Endothelial cell of umbilical vein (primary cell): Measurements from ENCODE around the gene GGPS1. TPM values are rescaled to one million over a fixed set of nuclear protein-coding genes. Genes with fewer than 3 reads are reported as not detected.

Source experiments
- BruUV-seq: library from RNA; stranded (reverse); fragments of 400-500 nt; replicated peaks from 2 replicates; lab custom pipeline; 2021; lab: Mats Ljungman, UMichigan
- CTCF ChIA-PET: fragments of 300-600, 350-600 bp; sonication (Branson Sonifier 250); formaldehyde crosslinking; loops from one replicate; lab custom pipeline; 2021; ENCODE audit warnings: antibody characterized with exemption, inconsistent platforms; lab: Charles Lee
- POLR2A ChIA-PET: fragments of 300-600, 350-600 bp; sonication (Branson Sonifier 250); formaldehyde crosslinking; loops from one replicate; lab custom pipeline; 2021; ENCODE audit warnings: antibody characterized with exemption, inconsistent platforms; lab: Charles Lee
- DNase-seq: peaks from one replicate; pipeline ENCODE4 v3.0.0-alpha.2; 2011; ENCODE audit warnings: low read depth, low spot score
- FAIRE-seq: peaks from 2 replicates; lab custom pipeline; 2011; peaks lifted over from hg19 to GRCh38; lab: Jason Lieb, UNC
- H2AFZ ChIP-seq: 2 replicates; pipeline ENCODE4 v1.6.0; 2012; ENCODE audit warnings: low read depth, low read length, control low read depth, inconsistent platforms
- H3K27ac ChIP-seq: 2 replicates; pipeline ENCODE4 v1.5.1; 2011; ENCODE audit warnings: low read depth, mild to moderate bottlenecking, control low read depth, low read length, moderate library complexity; ENCODE audit not compliant: insufficient read depth
- H3K27me3 ChIP-seq, 2 experiments: 2 replicates each; pipeline versions ENCODE4 v1.6.0 to v1.6.1; 2011; ENCODE audit warnings: low read length in 2 of 2, mixed read lengths in 1 of 2; ENCODE audit not compliant: control insufficient read depth in 2 of 2, insufficient read depth in 2 of 2
- H3K36me3 ChIP-seq, 2 experiments: 2 replicates in 1 of 2; 3 replicates in 1 of 2; pipeline ENCODE4 v1.5.1; 2011; ENCODE audit warnings: low read length in 2 of 2, mild to moderate bottlenecking in 1 of 2, moderate library complexity in 1 of 2; ENCODE audit not compliant: control insufficient read depth in 2 of 2, insufficient read depth in 2 of 2; ENCODE audit errors: extremely low read depth in 1 of 2
- H3K4me1 ChIP-seq: 3 replicates; pipeline ENCODE4 v1.5.1; 2011; ENCODE audit warnings: mild to moderate bottlenecking, low read length; ENCODE audit not compliant: control insufficient read depth, insufficient read depth; ENCODE audit errors: extremely low read depth
- H3K4me2 ChIP-seq: 2 replicates; pipeline ENCODE4 v1.6.1; 2011; ENCODE audit warnings: low read length, control low read depth, mixed read lengths; ENCODE audit not compliant: insufficient read depth
- H3K4me3 ChIP-seq, 3 experiments: fragments of 200-600 bp in 1 of 3; sonication (generic), shearing (Covaris generic) in 1 of 3; replicated peaks in 1 of 3; 2 replicates each; pipeline ENCODE4 v1.5.1; 2011 to 2016; ENCODE audit warnings: control low read depth in 3 of 3, low read length in 3 of 3, mild to moderate bottlenecking in 2 of 3, inconsistent platforms in 1 of 3, low read depth in 1 of 3, moderate library complexity in 1 of 3; ENCODE audit not compliant: insufficient read depth in 1 of 3
- H3K79me2 ChIP-seq: 2 replicates; pipeline ENCODE4 v1.6.0; 2012; ENCODE audit warnings: low read length, inconsistent platforms; ENCODE audit not compliant: control insufficient read depth, insufficient read depth
- H3K9ac ChIP-seq: replicated peaks from 2 replicates; pipeline ENCODE3; 2011; ENCODE audit warnings: low read length, control low read depth; ENCODE audit not compliant: insufficient read depth; ENCODE audit errors: extremely low read depth
- H3K9me1 ChIP-seq: replicated peaks from 3 replicates; pipeline ENCODE4 v1.6.0; 2011; ENCODE audit warnings: mild to moderate bottlenecking, low read length; ENCODE audit not compliant: control insufficient read depth, insufficient read depth; ENCODE audit errors: extremely low read depth
- H3K9me3 ChIP-seq: replicated peaks from 2 replicates; pipeline ENCODE4 v1.5.1; 2012; ENCODE audit warnings: low read length, inconsistent platforms; ENCODE audit not compliant: control insufficient read depth, insufficient read depth
- H4K20me1 ChIP-seq: replicated peaks from 2 replicates; pipeline ENCODE3; 2011; ENCODE audit warnings: mild to moderate bottlenecking, low read length; ENCODE audit not compliant: control insufficient read depth, insufficient read depth; ENCODE audit errors: extremely low read depth
- CTCF ChIP-seq, 2 donors: IDR thresholded peaks; 1 replicate in 1 of 2; 2 replicates in 1 of 2; pipeline ENCODE4 v1.5.1; 2011; ENCODE audit warnings: low read length in 2 of 2, mild to moderate bottlenecking in 2 of 2, moderate library complexity in 2 of 2, control low read depth in 1 of 2, inconsistent platforms in 1 of 2, low read depth in 1 of 2; ENCODE audit not compliant: insufficient read depth in 1 of 2; ENCODE audit errors: extremely low read depth in 1 of 2
- EZH2 ChIP-seq: IDR thresholded peaks from 2 replicates; pipeline ENCODE4 v1.6.1; 2012; ENCODE audit warnings: borderline replicate concordance, low read depth, mild to moderate bottlenecking, moderate library complexity, low read length, inconsistent platforms; ENCODE audit not compliant: severe bottlenecking
- FOS ChIP-seq: IDR thresholded peaks from 2 replicates; pipeline ENCODE4 v1.6.1; 2011; ENCODE audit warnings: mild to moderate bottlenecking, low read length, moderate library complexity, borderline replicate concordance; ENCODE audit not compliant: insufficient read depth
- GATA2 ChIP-seq: IDR thresholded peaks from 2 replicates; pipeline ENCODE4 v1.7.0; 2011; ENCODE audit warnings: low read depth, mild to moderate bottlenecking, moderate library complexity, mixed read lengths, low read length; ENCODE audit not compliant: insufficient read length, insufficient read depth
- JUN ChIP-seq: IDR thresholded peaks from 2 replicates; pipeline ENCODE4 v1.6.1; 2011; ENCODE audit warnings: borderline replicate concordance, low read depth; ENCODE audit not compliant: insufficient read length, insufficient read depth
- MAX ChIP-seq: IDR thresholded peaks from 2 replicates; pipeline ENCODE4 v1.6.1; 2011; ENCODE audit not compliant: insufficient read depth, insufficient read length
- MYC ChIP-seq: IDR thresholded peaks from one replicate; pipeline ENCODE4 v1.6.1; 2011; ENCODE audit warnings: mild to moderate bottlenecking, low read depth, low read length
- POLR2A ChIP-seq: IDR thresholded peaks from 2 replicates; pipeline ENCODE4 v1.6.1; 2012; ENCODE audit warnings: low read depth, mild to moderate bottlenecking, control low read depth, low read length
- POLR2AphosphoS5 ChIP-seq: IDR thresholded peaks from 2 replicates; pipeline ENCODE4 v1.6.1; 2012; ENCODE audit warnings: low read depth, mild to moderate bottlenecking, control low read depth, low read length, moderate library complexity; ENCODE audit not compliant: insufficient read depth
- dilution Hi-C: fragments of 300-500 bp; cut with MboI; formaldehyde crosslinking; loops from one replicate; pipeline ENCODE4 v1.15.0; 2019; ENCODE audit warnings: low sequenced_read_pairs; ENCODE audit not compliant: extremely low pct_ligation_motif_present
- intact Hi-C: fragments of 100-400 bp; cut with micrococcal nuclease; formaldehyde crosslinking; loops from one replicate; pipeline ENCODE4 v1.10.0; 2022
- polyA plus RNA-seq, 4 experiments: library from polyadenylated mRNA; depleted of rRNA in 3 of 4; stranded (reverse) in 3 of 4; unstranded in 1 of 4; fragments of >200 nt; gene quantifications; 2 replicates each; pipeline versions ENCODE4 v1.2.1 to v1.2.3, GENCODE V29; 2011 to 2012; ENCODE audit warnings: missing spikeins in 1 of 4
- total RNA-seq: library from RNA; stranded (reverse); gene quantifications from 2 replicates; pipeline ENCODE4 v1.2.3, GENCODE V29; 2021

GGPS1 gene
- total and polyA plus RNA-seq, 2 donors (not counting 3 experiments of a cell fraction or from before 2014, with no cell fraction given): 10.7 to 29.5 TPM

GRCh38 chr1:235298758-235299157, 29.6 kb upstream of the GGPS1 start:
- no peak for TF ChIP-seq FOS
- TF ChIP-seq CTCF (IDR thresholded peaks at IDR 0.05; ENCODE audit: extremely low read depth in 1 of 2, insufficient read depth in 1 of 2, low read depth in 1 of 2, low read length in 2 of 2): no peak
- TF ChIP-seq EZH2: no peak
- TF ChIP-seq MYC: no peak

GRCh38 chr1:235299169-235299858, 29.1 kb upstream of the GGPS1 start:
- no TSS peak for BruUV-seq
- no peak overlapping the region for H3K27ac ChIP-seq

More at GRCh38 chr1:235298758-235299157, 29.6 kb upstream of the GGPS1 start:
- no peaks in the 10 kb centered on the region for H3K27me3 ChIP-seq
- no peak overlapping the region for H2AFZ ChIP-seq
- no peaks in the 10 kb centered on the region for H3K9me1 ChIP-seq
- H3K4me2 ChIP-seq: no peak overlapping the region
- BruUV-seq: no TSS peak
- CTCF ChIA-PET: no interaction called here
- no peaks in the 10 kb centered on the region for H3K36me3 ChIP-seq
- peaks cover 7% of the 10 kb centered on the region for H3K4me1 ChIP-seq
- intact Hi-C loops (no loop called here), dilution Hi-C loops (no loop called here)
- POLR2A ChIA-PET: no interaction called here
- H3K79me2 ChIP-seq: peaks cover 86% of the 10 kb centered on the region
- no peak for FAIRE-seq
- H4K20me1 ChIP-seq: peaks cover 16% of the 10 kb centered on the region
- H3K4me3 ChIP-seq: no peak overlapping the region
- H3K9ac ChIP-seq: no peak overlapping the region
- no peak for DNase-seq
- H3K27ac ChIP-seq: no peak overlapping the region
- H3K9me3 ChIP-seq: peaks cover 2% of the 10 kb centered on the region

More at GRCh38 chr1:235299169-235299858, 29.1 kb upstream of the GGPS1 start:
- Histone ChIP-seq H2AFZ (no peak overlapping the region), H3K4me3 (no peak overlapping the region), H3K9me1 (no peaks in the 10 kb centered on the region), H3K36me3 (no peaks in the 10 kb centered on the region), H3K9ac (no peak overlapping the region), H4K20me1 (peaks cover 19% of the 10 kb centered on the region), H3K4me2 (no peak overlapping the region), H3K79me2 (peaks cover 88% of the 10 kb centered on the region), H3K9me3 (peaks cover 2% of the 10 kb centered on the region), H3K27me3 (no peaks in the 10 kb centered on the region), H3K4me1 (peaks cover 7% of the 10 kb centered on the region)
- intact Hi-C loops: no loop called here
- TF ChIP-seq POLR2AphosphoS5: no peak
- TF ChIP-seq POLR2A: no peak
- TF ChIP-seq GATA2: no peak
- no peak for TF ChIP-seq EZH2
- TF ChIP-seq CTCF (IDR thresholded peaks at IDR 0.05; ENCODE audit: extremely low read depth in 1 of 2, insufficient read depth in 1 of 2, low read depth in 1 of 2, low read length in 2 of 2): no peak
- TF ChIP-seq JUN: no peak
- TF ChIP-seq MYC: no peak
- TF ChIP-seq MAX: no peak
- no peak for TF ChIP-seq FOS
- DNase-seq (no peak), FAIRE-seq (no peak)
- dilution Hi-C loops: no loop called here
- CTCF ChIA-PET: no interaction called here
- POLR2A ChIA-PET: interaction anchor here (0.6 kb wide), 1 partner anchor 8 kb away, joined by 6 read pairs; no protein-coding TSS in a partner anchor
